Inferior parietal cortex (tissue), 1 donor: Measurements from ENCODE around the gene OR2AT4.
A peak's percentile ranks its signal among the peaks of the same experiment; 100 is the strongest.
"Not testable (repeated sequence)": the region's sequence is repeated elsewhere in the genome, so short reads cannot be mapped to it uniquely, and the experiment has no call there.

Source experiments
- DNase-seq: peaks from one replicate; pipeline ENCODE4 v3.0.0-alpha.2; 2016; ENCODE audit errors: extremely low spot score

Gene OR2AT4

GRCh38 chr11:75096456-75097172, at the start of gene OR2AT4:
Gene OR2AT4, minus strand, starts transcription at chr11:75096876.
- no peak for DNase-seq

- no peak for DNase-seq
These were observed 49.4 kb upstream of the OR2AT4 start for GRCh38 chr11:75145972-75146519.

- DNase-seq = no peak
These were observed 48.7 kb upstream of the OR2AT4 start for GRCh38 chr11:75145196-75145971.

- no peak for DNase-seq
These were observed 48.0 kb upstream of the OR2AT4 start for GRCh38 chr11:75144716-75145014.

GRCh38 chr11:75143420-75143731, 46.7 kb upstream of the OR2AT4 start:
- no peak for DNase-seq

GRCh38 chr11:75142714-75143419, 46.2 kb upstream of the OR2AT4 start:
- peak; percentile 72 for DNase-seq

GRCh38 chr11:75141166-75141565, 44.5 kb upstream of the OR2AT4 start:
- no peak for DNase-seq

GRCh38 chr11:75140269-75141138, 43.8 kb upstream of the OR2AT4 start:
- peak; percentile 61 for DNase-seq

- no peak for DNase-seq
These were observed 39.0 kb upstream of the OR2AT4 start for GRCh38 chr11:75135651-75136050.

GRCh38 chr11:75135021-75135650, 38.5 kb upstream of the OR2AT4 start:
- no peak for DNase-seq

GRCh38 chr11:75133976-75134375, 37.3 kb upstream of the OR2AT4 start:
- no peak for DNase-seq

GRCh38 chr11:75132080-75132479, 35.4 kb upstream of the OR2AT4 start:
- no peak for DNase-seq

GRCh38 chr11:75126564-75126963, 29.9 kb upstream of the OR2AT4 start:
- DNase-seq = no peak

GRCh38 chr11:75118577-75118976, 21.9 kb upstream of the OR2AT4 start:
- DNase-seq = no peak

- no peak for DNase-seq
These were observed 17.8 kb upstream of the OR2AT4 start for GRCh38 chr11:75114465-75114864.

- no peak for DNase-seq
These were observed 16.4 kb upstream of the OR2AT4 start for GRCh38 chr11:75113030-75113429.

- DNase-seq = no peak
These were observed 15.5 kb upstream of the OR2AT4 start for GRCh38 chr11:75112200-75112599.

GRCh38 chr11:75107187-75107586, 10.5 kb upstream of the OR2AT4 start:
- DNase-seq = no peak

- not testable (repeated sequence) for DNase-seq
These were observed 9.4 kb upstream of the OR2AT4 start for GRCh38 chr11:75105967-75106681.

- DNase-seq = peak; percentile 8
These were observed 8.8 kb upstream of the OR2AT4 start for GRCh38 chr11:75105462-75105925.
